Measurements from ENCODE around the gene PARP11. TPM values are rescaled to one million over a fixed set of nuclear protein-coding genes. Genes with fewer than 3 reads are reported as not detected.

The PARP11 gene
- total and polyA plus RNA-seq, 4 donors: 2.2 to 7.1 (median 4.0) TPM

DNA sequence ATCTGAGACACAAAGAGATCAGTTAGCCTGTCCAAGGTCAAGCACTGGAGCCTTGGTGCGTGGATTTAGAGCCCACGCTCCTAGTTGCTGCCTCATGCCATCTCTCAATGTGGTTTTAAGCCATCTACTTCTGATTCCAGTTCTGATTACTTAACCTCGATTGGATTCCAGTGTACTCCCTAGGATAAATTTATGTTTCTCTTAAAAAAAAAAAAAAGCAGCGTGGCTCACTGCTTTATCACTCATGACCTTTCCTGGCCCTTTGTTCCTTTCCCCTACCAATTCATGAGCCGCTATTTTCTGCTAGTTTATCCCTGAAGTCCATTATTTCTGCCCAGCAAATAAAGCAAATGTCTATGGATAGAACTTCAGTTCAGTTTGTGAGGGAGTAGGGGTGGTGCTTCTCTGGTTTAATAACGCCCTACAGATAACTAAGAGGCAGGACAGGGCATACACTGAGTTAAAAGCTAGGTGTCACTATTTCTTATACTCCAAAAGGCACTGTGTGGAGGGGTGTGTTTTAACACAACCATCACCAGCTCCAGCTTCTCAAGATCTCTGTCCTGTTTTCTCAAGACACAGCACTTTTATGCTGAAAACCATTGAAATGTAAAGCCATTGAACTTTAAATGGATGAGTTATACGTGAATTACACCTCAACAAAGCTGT, 9.8 kb upstream of the PARP11 start:
- Histone ChIP-seq H3K4me1 (ENCODE audit: control insufficient read depth in 4 of 4, insufficient read depth in 4 of 4, low read length in 3 of 4) (peaks cover 0 to 4% (median 3%) of the 10 kb centered on the region in 4 donors), H3K27me3 (ENCODE audit: control insufficient read depth in 4 of 4, insufficient read depth in 4 of 4, low read length in 3 of 4) (peaks cover 0 to 2% (median 0%) of the 10 kb centered on the region in 4 donors), H3K27ac (ENCODE audit: low read depth in 1 of 2, low read length in 2 of 2) (no peak overlapping the region), H3K36me3 (ENCODE audit: control insufficient read depth in 4 of 4, insufficient read depth in 3 of 4, low read depth in 1 of 4, low read length in 3 of 4) (no peaks in the 10 kb centered on the region), H3K9ac (ENCODE audit: low read depth in 1 of 2, low read length in 2 of 2) (no peak overlapping the region), H3K9me3 (ENCODE audit: control insufficient read depth in 4 of 4, low read length in 3 of 4) (no peaks in the 10 kb centered on the region), H3K4me3 (ENCODE audit: low read depth in 1 of 3, low read length in 3 of 3) (no peak overlapping the region)
- WGBS: 42% methylated on average over 7 of the region's 7 CpGs
- TF ChIP-seq, protein P1, sequence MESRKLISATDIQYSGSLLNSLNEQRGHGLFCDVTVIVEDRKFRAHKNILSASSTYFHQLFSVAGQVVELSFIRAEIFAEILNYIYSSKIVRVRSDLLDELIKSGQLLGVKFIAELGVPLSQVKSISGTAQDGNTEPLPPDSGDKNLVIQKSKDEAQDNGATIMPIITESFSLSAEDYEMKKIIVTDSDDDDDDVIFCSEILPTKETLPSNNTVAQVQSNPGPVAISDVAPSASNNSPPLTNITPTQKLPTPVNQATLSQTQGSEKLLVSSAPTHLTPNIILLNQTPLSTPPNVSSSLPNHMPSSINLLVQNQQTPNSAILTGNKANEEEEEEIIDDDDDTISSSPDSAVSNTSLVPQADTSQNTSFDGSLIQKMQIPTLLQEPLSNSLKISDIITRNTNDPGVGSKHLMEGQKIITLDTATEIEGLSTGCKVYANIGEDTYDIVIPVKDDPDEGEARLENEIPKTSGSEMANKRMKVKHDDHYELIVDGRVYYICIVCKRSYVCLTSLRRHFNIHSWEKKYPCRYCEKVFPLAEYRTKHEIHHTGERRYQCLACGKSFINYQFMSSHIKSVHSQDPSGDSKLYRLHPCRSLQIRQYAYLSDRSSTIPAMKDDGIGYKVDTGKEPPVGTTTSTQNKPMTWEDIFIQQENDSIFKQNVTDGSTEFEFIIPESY (IDR thresholded peaks at IDR 0.05): no peak
- TF ChIP-seq, protein P2, sequence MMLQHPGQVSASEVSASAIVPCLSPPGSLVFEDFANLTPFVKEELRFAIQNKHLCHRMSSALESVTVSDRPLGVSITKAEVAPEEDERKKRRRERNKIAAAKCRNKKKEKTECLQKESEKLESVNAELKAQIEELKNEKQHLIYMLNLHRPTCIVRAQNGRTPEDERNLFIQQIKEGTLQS (IDR thresholded peaks at IDR 0.05): no peak
- TF ChIP-seq, protein P3, sequence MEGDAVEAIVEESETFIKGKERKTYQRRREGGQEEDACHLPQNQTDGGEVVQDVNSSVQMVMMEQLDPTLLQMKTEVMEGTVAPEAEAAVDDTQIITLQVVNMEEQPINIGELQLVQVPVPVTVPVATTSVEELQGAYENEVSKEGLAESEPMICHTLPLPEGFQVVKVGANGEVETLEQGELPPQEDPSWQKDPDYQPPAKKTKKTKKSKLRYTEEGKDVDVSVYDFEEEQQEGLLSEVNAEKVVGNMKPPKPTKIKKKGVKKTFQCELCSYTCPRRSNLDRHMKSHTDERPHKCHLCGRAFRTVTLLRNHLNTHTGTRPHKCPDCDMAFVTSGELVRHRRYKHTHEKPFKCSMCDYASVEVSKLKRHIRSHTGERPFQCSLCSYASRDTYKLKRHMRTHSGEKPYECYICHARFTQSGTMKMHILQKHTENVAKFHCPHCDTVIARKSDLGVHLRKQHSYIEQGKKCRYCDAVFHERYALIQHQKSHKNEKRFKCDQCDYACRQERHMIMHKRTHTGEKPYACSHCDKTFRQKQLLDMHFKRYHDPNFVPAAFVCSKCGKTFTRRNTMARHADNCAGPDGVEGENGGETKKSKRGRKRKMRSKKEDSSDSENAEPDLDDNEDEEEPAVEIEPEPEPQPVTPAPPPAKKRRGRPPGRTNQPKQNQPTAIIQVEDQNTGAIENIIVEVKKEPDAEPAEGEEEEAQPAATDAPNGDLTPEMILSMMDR (IDR thresholded peaks at IDR 0.05; ENCODE audit: low read depth, low read length, missing input control): peak; percentile 28
- TF ChIP-seq RAD21 (IDR thresholded peaks at IDR 0.05) (peak; percentile 47 to 60), FOXA2 (IDR thresholded peaks at IDR 0.05) (no peak)
- TF ChIP-seq, protein P4, sequence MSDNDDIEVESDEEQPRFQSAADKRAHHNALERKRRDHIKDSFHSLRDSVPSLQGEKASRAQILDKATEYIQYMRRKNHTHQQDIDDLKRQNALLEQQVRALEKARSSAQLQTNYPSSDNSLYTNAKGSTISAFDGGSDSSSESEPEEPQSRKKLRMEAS (IDR thresholded peaks at IDR 0.05): no peak
- DNase-seq (ENCODE audit: low spot score): no peak

DNA sequence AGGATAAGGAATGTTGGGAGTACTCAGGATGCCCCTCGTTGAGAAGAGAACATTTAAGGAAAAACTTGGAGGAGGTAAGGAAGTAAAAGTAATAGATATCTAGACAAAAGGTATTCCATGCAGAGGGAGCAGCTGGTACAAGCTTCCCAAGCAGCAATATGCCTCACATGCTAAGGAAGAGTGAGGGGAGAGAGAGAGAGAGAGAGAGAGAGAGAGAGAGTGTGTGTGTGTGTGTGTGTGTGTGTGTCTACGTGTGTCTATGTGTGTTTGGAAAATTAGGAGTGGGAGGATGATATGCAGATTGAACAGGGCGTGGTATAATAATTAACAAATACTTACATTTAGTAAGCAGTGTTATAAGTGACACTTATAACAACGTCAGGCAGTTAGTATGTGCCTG, 9.2 kb upstream of the PARP11 start:
- no peaks in the 10 kb centered on the region for H3K36me3 ChIP-seq (ENCODE audit: control insufficient read depth in 4 of 4, insufficient read depth in 3 of 4, low read depth in 1 of 4, low read length in 3 of 4)
- no peaks in the 10 kb centered on the region for H3K9me3 ChIP-seq (ENCODE audit: control insufficient read depth in 4 of 4, low read length in 3 of 4)
- H3K4me3 ChIP-seq (ENCODE audit: low read depth in 1 of 3, low read length in 3 of 3): no peak overlapping the region
- no peak for DNase-seq (ENCODE audit: low spot score)
- peaks cover 0 to 2% (median 0%) of the 10 kb centered on the region in 4 donors for H3K27me3 ChIP-seq (ENCODE audit: control insufficient read depth in 4 of 4, insufficient read depth in 4 of 4, low read length in 3 of 4)
- WGBS: 60% methylated on average over 4 of the region's 4 CpGs
- H3K27ac ChIP-seq (ENCODE audit: low read depth in 1 of 2, low read length in 2 of 2): no peak overlapping the region
- no peak for TF ChIP-seq EGR1 (IDR thresholded peaks at IDR 0.05; ENCODE audit: low read depth in 2 of 2)
- TF ChIP-seq RXRA (IDR thresholded peaks at IDR 0.05): no peak
- H3K4me1 ChIP-seq (ENCODE audit: control insufficient read depth in 4 of 4, insufficient read depth in 4 of 4, low read length in 3 of 4): peaks cover 0 to 4% (median 3%) of the 10 kb centered on the region in 4 donors
- no peak overlapping the region for H3K9ac ChIP-seq (ENCODE audit: low read depth in 1 of 2, low read length in 2 of 2)

DNA sequence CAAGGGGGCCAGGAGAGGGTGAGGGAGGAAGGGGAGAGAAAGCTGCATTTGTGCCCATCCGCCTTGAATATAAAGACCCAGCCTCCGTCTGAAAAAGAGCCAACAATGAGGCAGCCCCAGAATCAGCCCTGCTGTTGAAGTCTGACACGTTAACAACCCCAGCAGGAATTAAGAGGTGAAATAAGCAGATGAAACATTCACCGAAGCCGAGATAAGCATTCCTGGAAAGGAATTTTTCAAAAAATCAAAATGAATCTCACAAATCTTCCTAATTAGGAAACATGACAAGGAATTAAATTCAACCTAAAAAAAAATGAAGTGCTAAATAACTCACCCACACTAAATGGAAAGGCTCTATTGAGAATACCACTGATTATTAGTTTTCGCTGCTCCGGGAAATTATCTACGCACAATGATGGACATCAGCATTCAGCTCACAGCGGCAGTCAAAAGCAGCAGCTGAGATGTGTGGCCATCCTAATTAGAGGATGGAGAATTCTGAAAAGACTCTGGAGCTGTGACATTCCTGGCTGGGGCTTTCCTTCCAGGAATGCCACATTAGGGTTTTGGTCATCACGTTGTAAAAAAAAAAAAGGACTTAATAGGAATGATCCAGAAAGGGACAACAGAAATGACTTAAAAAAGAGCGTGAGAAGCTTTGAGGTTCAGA, 8.2 kb upstream of the PARP11 start:
- Histone ChIP-seq H3K27me3 (ENCODE audit: control insufficient read depth in 4 of 4, insufficient read depth in 4 of 4, low read length in 3 of 4) (peaks cover 0 to 2% (median 0%) of the 10 kb centered on the region in 4 donors), H3K4me1 (ENCODE audit: control insufficient read depth in 4 of 4, insufficient read depth in 4 of 4, low read length in 3 of 4) (peaks cover 0 to 4% (median 3%) of the 10 kb centered on the region in 4 donors), H3K36me3 (ENCODE audit: control insufficient read depth in 4 of 4, insufficient read depth in 3 of 4, low read depth in 1 of 4, low read length in 3 of 4) (no peaks in the 10 kb centered on the region), H3K9me3 (ENCODE audit: control insufficient read depth in 4 of 4, low read length in 3 of 4) (no peaks in the 10 kb centered on the region), H3K27ac (ENCODE audit: low read depth in 1 of 2, low read length in 2 of 2) (no peak overlapping the region), H3K4me3 (ENCODE audit: low read depth in 1 of 3, low read length in 3 of 3) (no peak overlapping the region), H3K9ac (ENCODE audit: low read depth in 1 of 2, low read length in 2 of 2) (no peak overlapping the region)
- WGBS: 66% methylated on average over 11 of the region's 11 CpGs
- DNase-seq (ENCODE audit: low spot score): no peak
- TF ChIP-seq, protein P1 (IDR thresholded peaks at IDR 0.05): no peak
- TF ChIP-seq, protein P4 (IDR thresholded peaks at IDR 0.05): no peak
- no peak for TF ChIP-seq SP1 (IDR thresholded peaks at IDR 0.05)
- TF ChIP-seq HNF4A (conservative IDR thresholded peaks at IDR 0.05): no peak
- TF ChIP-seq GABPA (IDR thresholded peaks at IDR 0.05 in 1 of 2, conservative IDR thresholded peaks at IDR 0.05 in 1 of 2): no peak

All from liver (tissue), 9 donors.